Parathyroid adenoma (tissue), 2 donors: ENCODE data around the gene TOMM22.

Experiments
- H2AFZ ChIP-seq: fragments of 300-600 bp; sonication (generic); one replicate; pipeline ENCODE4 v1.7.0; 2017; ENCODE audit warnings: antibody characterized with exemption, mild to moderate bottlenecking
- H3K27ac ChIP-seq: fragments of 300-600 bp; sonication (generic); one replicate; pipeline ENCODE4 v1.7.0; 2017
- H3K27me3 ChIP-seq: fragments of 300-600 bp; sonication (generic); one replicate; pipeline ENCODE4 v1.7.0; 2017; ENCODE audit warnings: low read length; ENCODE audit not compliant: control insufficient read depth, insufficient read depth
- H3K36me3 ChIP-seq: fragments of 300-600 bp; sonication (generic); one replicate; pipeline ENCODE4 v1.7.0; 2017; ENCODE audit warnings: low read length; ENCODE audit not compliant: control insufficient read depth, insufficient read depth
- H3K4me1 ChIP-seq: fragments of 300-600 bp; sonication (generic); one replicate; pipeline ENCODE4 v1.7.0; 2017; ENCODE audit warnings: control low read depth
- H3K4me2 ChIP-seq: fragments of 300-600 bp; sonication (generic); one replicate; pipeline ENCODE4 v1.7.0; 2017; ENCODE audit warnings: low read length
- H3K4me3 ChIP-seq: fragments of 300-600 bp; sonication (generic); one replicate; pipeline ENCODE4 v1.7.0; 2017; ENCODE audit warnings: low read depth, low read length
- H3K79me2 ChIP-seq: fragments of 300-600 bp; sonication (generic); one replicate; pipeline ENCODE4 v1.7.0; 2017; ENCODE audit warnings: control low read depth
- H3K9ac ChIP-seq: fragments of 300-600 bp; sonication (generic); one replicate; pipeline ENCODE4 v1.7.0; 2017; ENCODE audit warnings: mild to moderate bottlenecking
- H3K9me3 ChIP-seq: fragments of 300-600 bp; sonication (generic); one replicate; pipeline ENCODE4 v1.7.0; 2017; ENCODE audit warnings: low read length; ENCODE audit not compliant: control insufficient read depth
- CTCF ChIP-seq: fragments of 300-600 bp; sonication (generic); IDR thresholded peaks from one replicate; pipeline ENCODE4 v1.7.0; 2017; ENCODE audit warnings: antibody characterized with exemption, mild to moderate bottlenecking
- donor health status: primary hyperparathyroidism.

The TOMM22 gene

GRCh38 chr22:38720350-38720749, 38.6 kb downstream of the TOMM22 start:
- no peaks in the 10 kb centered on the region for H3K79me2 ChIP-seq
- H3K4me2 ChIP-seq: no peak overlapping the region
- H3K4me3 ChIP-seq: no peak overlapping the region
- no peak overlapping the region for H3K9ac ChIP-seq
- no peak overlapping the region for H3K27ac ChIP-seq
- H2AFZ ChIP-seq: no peak overlapping the region
- no peak for TF ChIP-seq CTCF
- H3K4me1 ChIP-seq: no peaks in the 10 kb centered on the region
- H3K36me3 ChIP-seq: no peaks in the 10 kb centered on the region
- no peaks in the 10 kb centered on the region for H3K9me3 ChIP-seq
- H3K27me3 ChIP-seq: no peaks in the 10 kb centered on the region

GRCh38 chr22:38721551-38721950, 39.8 kb downstream of the TOMM22 start:
- H3K9ac ChIP-seq: no peak overlapping the region
- H3K9me3 ChIP-seq: no peaks in the 10 kb centered on the region
- H3K36me3 ChIP-seq: no peaks in the 10 kb centered on the region
- no peak for TF ChIP-seq CTCF
- H3K4me1 ChIP-seq: no peaks in the 10 kb centered on the region
- no peak overlapping the region for H3K4me3 ChIP-seq
- no peak overlapping the region for H3K27ac ChIP-seq
- no peak overlapping the region for H2AFZ ChIP-seq
- no peak overlapping the region for H3K4me2 ChIP-seq
- no peaks in the 10 kb centered on the region for H3K27me3 ChIP-seq
- no peaks in the 10 kb centered on the region for H3K79me2 ChIP-seq

- no peaks in the 10 kb centered on the region for H3K9me3 ChIP-seq
- no peaks in the 10 kb centered on the region for H3K36me3 ChIP-seq
- H3K27me3 ChIP-seq: no peaks in the 10 kb centered on the region
- no peaks in the 10 kb centered on the region for H3K79me2 ChIP-seq
- H3K4me3 ChIP-seq: no peak overlapping the region
- no peak overlapping the region for H3K4me2 ChIP-seq
- no peaks in the 10 kb centered on the region for H3K4me1 ChIP-seq
- no peak overlapping the region for H3K27ac ChIP-seq
- no peak overlapping the region for H3K9ac ChIP-seq
- no peak overlapping the region for H2AFZ ChIP-seq
- TF ChIP-seq CTCF: no peak
Measured at GRCh38 chr22:38724176-38724575, 42.4 kb downstream of the TOMM22 start.

GRCh38 chr22:38724926-38725571, 43.3 kb downstream of the TOMM22 start:
- H3K79me2 ChIP-seq: no peaks in the 10 kb centered on the region
- TF ChIP-seq CTCF: no peak
- H3K4me1 ChIP-seq: no peaks in the 10 kb centered on the region
- H3K9ac ChIP-seq: no peak overlapping the region
- no peak overlapping the region for H3K4me2 ChIP-seq
- no peak overlapping the region for H2AFZ ChIP-seq
- H3K4me3 ChIP-seq: no peak overlapping the region
- H3K27ac ChIP-seq: no peak overlapping the region
- no peaks in the 10 kb centered on the region for H3K27me3 ChIP-seq
- H3K9me3 ChIP-seq: no peaks in the 10 kb centered on the region
- no peaks in the 10 kb centered on the region for H3K36me3 ChIP-seq
